ENCODE results near the gene CBLC. TPM values are rescaled to one million over a fixed set of nuclear protein-coding genes. Genes with fewer than 3 reads are reported as not detected.

The CBLC gene
- total and polyA plus RNA-seq, 2 experiments from 2014 or later, result not detected

DNA sequence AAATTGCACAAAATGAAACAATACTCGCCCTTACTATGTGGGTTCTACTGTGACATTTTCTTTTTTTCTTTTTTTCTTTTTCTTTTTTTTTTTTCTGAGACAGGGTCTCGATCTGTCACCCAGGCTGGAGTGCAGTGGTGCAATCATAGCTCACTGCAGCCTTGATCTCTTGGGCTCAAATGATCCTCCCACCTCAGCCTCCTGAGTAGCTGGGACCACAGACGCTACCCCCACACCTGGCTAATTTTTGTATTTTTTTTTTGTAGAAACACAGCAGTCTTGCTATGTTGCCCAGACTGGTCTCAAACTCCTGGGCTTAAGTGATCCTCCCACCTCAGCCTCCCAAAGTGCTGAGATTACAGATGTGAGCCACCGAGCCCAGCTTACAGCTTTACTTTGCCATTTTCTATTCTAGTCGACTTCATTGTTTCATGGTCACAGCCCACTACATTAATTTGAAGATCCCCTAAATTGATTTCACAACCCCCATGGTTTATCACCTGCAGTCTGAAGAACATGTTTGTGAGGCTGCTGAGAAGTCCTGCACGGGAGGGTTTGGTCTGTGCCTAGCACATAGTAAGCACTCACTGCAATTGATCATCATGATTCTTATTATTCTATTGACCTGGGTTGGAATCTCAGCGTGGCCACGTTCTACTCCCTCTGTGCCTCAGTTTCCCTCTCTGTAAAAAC is 25.4 kb upstream of the CBLC start:
- DNase-seq, result no peak
- Histone ChIP-seq H3K27ac (peak overlapping the region; percentile 88), H2AFZ (no peak overlapping the region), H3K9me3 (ENCODE audit: low read depth) (no peaks in the 10 kb centered on the region), H3F3A (ENCODE audit: insufficient read depth) (peaks cover 33% of the 10 kb centered on the region), H3K79me2 (ENCODE audit: insufficient read depth) (peaks cover 62% of the 10 kb centered on the region), H3K4me2 (ENCODE audit: unreplicated experiment) (peak overlapping the region; percentile 99), H3K4me1 (ENCODE audit: insufficient read depth) (peaks cover 44% of the 10 kb centered on the region), H3K9ac (peak overlapping the region; percentile 84), H3K9me2 (ENCODE audit: insufficient read depth) (no peaks in the 10 kb centered on the region), H4K20me1 (ENCODE audit: insufficient read depth) (no peaks in the 10 kb centered on the region), H3K27me3 (replicated peaks; ENCODE audit: insufficient read depth) (no peaks in the 10 kb centered on the region), H3K4me3 (peak overlapping the region; percentile 69), H3K36me3 (ENCODE audit: low read depth) (peaks cover 30% of the 10 kb centered on the region)
- TF ChIP-seq EZH2phosphoT487 (IDR thresholded peaks at IDR 0.05; ENCODE audit: insufficient read depth, low read depth) (no peak), EZH2 (IDR thresholded peaks at IDR 0.05; ENCODE audit: insufficient read depth, poor library complexity, severe bottlenecking) (no peak)
- in situ Hi-C loops (cut with MboI), result no loop called here
- WGBS, 2 experiments (ENCODE audit: low coverage in 1 of 2, low lambda C conversion rate in 2 of 2, missing lambda C conversion rate in 2 of 2), result 66 to 69% methylated on average over 8 of the region's 8 CpGs

DNA sequence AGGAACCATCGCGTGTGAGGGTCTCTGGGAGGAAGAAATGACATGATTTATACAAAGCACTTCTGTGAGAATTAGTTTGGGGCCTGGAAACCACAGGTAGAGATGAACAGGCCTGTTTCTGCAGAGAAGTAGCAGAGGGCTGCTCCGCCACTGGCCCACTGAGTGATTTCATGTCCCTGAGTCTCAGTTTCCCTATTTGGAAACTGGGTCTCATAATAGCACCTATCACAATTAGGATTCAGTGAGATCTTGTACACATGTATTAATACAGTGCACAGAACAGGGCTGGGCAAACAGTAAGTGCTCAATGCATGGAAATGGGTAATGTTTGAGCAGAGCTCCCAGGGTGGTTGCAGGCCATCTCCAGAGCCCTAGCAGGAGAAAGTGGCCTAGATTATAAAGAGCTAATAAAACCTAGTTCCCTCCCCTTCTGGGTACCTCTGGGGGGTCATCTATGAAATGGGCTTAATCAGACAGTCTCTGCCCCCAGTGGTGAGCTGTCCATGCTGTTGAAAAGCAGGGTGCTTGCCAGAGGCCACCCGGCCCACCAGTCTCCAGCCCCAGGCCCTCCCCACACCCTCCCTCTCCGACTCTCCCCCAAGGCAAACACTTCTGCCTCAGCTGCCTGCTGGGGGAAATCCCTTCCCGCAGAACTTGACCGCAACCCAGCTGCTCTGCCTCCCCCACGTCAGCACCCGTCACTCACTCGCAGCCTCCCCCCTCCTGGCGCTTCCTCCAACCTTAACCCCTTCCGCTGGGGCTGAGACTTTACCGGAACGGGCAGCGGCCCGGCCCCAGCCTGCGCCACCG is 24.7 kb upstream of the CBLC start:
- no peaks in the 10 kb centered on the region for H3K27me3 ChIP-seq (replicated peaks; ENCODE audit: insufficient read depth)
- peak overlapping the region; percentile 89 for H3K4me2 ChIP-seq (ENCODE audit: unreplicated experiment)
- peak overlapping the region; percentile 69 for H3K4me3 ChIP-seq
- H3K4me1 ChIP-seq (ENCODE audit: insufficient read depth), result peaks cover 44% of the 10 kb centered on the region
- no peaks in the 10 kb centered on the region for H3K9me2 ChIP-seq (ENCODE audit: insufficient read depth)
- peak overlapping the region; percentile 88 for H3K27ac ChIP-seq
- H3K9me3 ChIP-seq (ENCODE audit: low read depth), result no peaks in the 10 kb centered on the region
- H3F3A ChIP-seq (ENCODE audit: insufficient read depth), result peaks cover 32% of the 10 kb centered on the region
- H3K9ac ChIP-seq, result peak overlapping the region; percentile 84
- H2AFZ ChIP-seq, result no peak overlapping the region
- no peaks in the 10 kb centered on the region for H4K20me1 ChIP-seq (ENCODE audit: insufficient read depth)
- peaks cover 62% of the 10 kb centered on the region for H3K79me2 ChIP-seq (ENCODE audit: insufficient read depth)
- 15 to 17% methylated on average over 17 to 18 of the region's 18 CpGs for WGBS, 2 experiments (ENCODE audit: low coverage in 1 of 2, low lambda C conversion rate in 2 of 2, missing lambda C conversion rate in 2 of 2)
- peaks cover 30% of the 10 kb centered on the region for H3K36me3 ChIP-seq (ENCODE audit: low read depth)
- in situ Hi-C loops (cut with MboI), result no loop called here
- no peak for TF ChIP-seq EZH2phosphoT487 (IDR thresholded peaks at IDR 0.05; ENCODE audit: insufficient read depth, low read depth)
- DNase-seq, result peak; percentile 92

DNA sequence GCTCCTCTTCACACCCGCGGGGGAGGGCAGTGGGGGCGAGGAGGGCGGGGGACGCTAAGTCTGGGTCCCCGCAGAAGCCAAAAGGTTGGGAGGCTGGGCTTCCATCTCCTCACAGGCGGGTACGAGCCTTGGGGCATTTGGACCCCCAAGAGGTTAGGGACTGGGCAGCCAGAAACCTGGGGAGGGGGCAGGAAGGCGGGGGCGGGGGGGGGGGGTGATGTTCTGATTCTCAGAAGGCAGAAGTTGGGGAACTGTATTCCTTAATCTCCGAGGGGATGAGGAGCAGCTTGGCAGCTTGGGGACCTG is 24.1 kb upstream of the CBLC start:
- peak overlapping the region; percentile 88 for H3K27ac ChIP-seq
- TF ChIP-seq EZH2phosphoT487 (IDR thresholded peaks at IDR 0.05; ENCODE audit: insufficient read depth, low read depth), result no peak
- no peak for TF ChIP-seq EZH2 (IDR thresholded peaks at IDR 0.05; ENCODE audit: insufficient read depth, poor library complexity, severe bottlenecking)
- H4K20me1 ChIP-seq (ENCODE audit: insufficient read depth), result no peaks in the 10 kb centered on the region

DNA sequence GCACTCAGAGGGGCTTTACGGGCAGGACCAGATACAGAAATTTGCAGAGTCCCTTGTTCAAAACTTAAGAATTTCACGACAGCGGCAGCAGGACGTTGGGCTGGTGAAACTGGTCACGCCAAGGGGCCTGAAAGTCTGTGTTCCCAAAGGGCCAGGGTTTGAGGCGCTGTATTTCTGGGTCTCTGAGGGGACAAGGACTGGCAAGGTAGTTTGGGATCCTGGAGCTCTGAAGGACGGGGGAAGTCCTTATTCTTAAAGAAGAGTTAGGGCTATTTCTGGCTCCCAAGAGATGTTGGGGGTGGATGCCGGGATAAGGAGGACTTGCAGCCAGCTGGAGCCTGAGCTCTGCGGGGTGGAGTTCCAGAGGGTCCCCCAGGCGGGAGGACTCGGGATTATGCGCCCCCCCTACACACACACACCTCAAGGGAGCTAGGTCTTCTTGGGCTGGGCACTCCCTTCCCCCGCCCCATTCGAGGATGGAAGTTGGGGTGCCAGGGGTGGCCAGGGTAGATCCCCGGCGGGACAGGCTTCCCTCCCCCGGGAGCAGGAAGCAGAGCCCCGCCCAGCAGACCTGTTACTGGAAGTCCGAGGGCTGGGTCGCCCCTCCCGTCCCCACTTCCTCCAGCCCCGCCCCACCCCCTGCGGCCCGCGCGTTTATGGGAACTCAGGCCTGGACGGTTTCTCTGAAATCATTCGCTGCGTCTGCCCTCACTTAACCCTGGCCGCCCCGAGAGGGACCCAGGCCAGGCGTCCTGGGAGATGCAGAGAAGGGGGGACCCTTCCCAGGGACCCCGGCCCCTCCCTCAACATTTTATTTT is 23.5 kb upstream of the CBLC start:
- Histone ChIP-seq H3K4me1 (ENCODE audit: insufficient read depth) (peaks cover 44% of the 10 kb centered on the region), H3K36me3 (ENCODE audit: low read depth) (peaks cover 30% of the 10 kb centered on the region), H2AFZ (peak overlapping the region; percentile 23; the same call in 1 of the 2 replicates), H3K9ac (peak overlapping the region; percentile 84), H4K20me1 (ENCODE audit: insufficient read depth) (no peaks in the 10 kb centered on the region), H3K4me2 (ENCODE audit: unreplicated experiment) (peak overlapping the region; percentile 89), H3K79me2 (ENCODE audit: insufficient read depth) (peaks cover 58% of the 10 kb centered on the region), H3K27me3 (replicated peaks; ENCODE audit: insufficient read depth) (no peaks in the 10 kb centered on the region), H3F3A (ENCODE audit: insufficient read depth) (peaks cover 30% of the 10 kb centered on the region), H3K4me3 (peak overlapping the region; percentile 69), H3K27ac (peak overlapping the region; percentile 88), H3K9me2 (ENCODE audit: insufficient read depth) (no peaks in the 10 kb centered on the region), H3K9me3 (ENCODE audit: low read depth) (no peaks in the 10 kb centered on the region)
- in situ Hi-C loops (cut with MboI), result no loop called here
- 3% methylated on average over 24 to 29 of the region's 33 CpGs for WGBS, 2 experiments (ENCODE audit: low coverage in 1 of 2, low lambda C conversion rate in 2 of 2, missing lambda C conversion rate in 2 of 2)
- DNase-seq, result peak; percentile 90
- no peak for TF ChIP-seq EZH2 (IDR thresholded peaks at IDR 0.05; ENCODE audit: insufficient read depth, poor library complexity, severe bottlenecking)
- TF ChIP-seq EZH2phosphoT487 (IDR thresholded peaks at IDR 0.05; ENCODE audit: insufficient read depth, low read depth), result no peak

More for the DNA sequence above, 24.1 kb upstream of the CBLC start:
- H3K4me2 ChIP-seq (ENCODE audit: unreplicated experiment), result peak overlapping the region; percentile 89
- WGBS, 2 experiments (ENCODE audit: low coverage in 1 of 2, low lambda C conversion rate in 2 of 2, missing lambda C conversion rate in 2 of 2), result 0 to 1% methylated on average over 6 to 11 of the region's 11 CpGs
- H2AFZ ChIP-seq, result no peak overlapping the region
- no peaks in the 10 kb centered on the region for H3K9me2 ChIP-seq (ENCODE audit: insufficient read depth)
- in situ Hi-C loops (cut with MboI), result no loop called here
- peaks cover 30% of the 10 kb centered on the region for H3F3A ChIP-seq (ENCODE audit: insufficient read depth)
- no peak for DNase-seq
- peak overlapping the region; percentile 84 for H3K9ac ChIP-seq
- H3K4me1 ChIP-seq (ENCODE audit: insufficient read depth), result peaks cover 44% of the 10 kb centered on the region
- H3K4me3 ChIP-seq, result peak overlapping the region; percentile 69
- peaks cover 62% of the 10 kb centered on the region for H3K79me2 ChIP-seq (ENCODE audit: insufficient read depth)
- no peaks in the 10 kb centered on the region for H3K9me3 ChIP-seq (ENCODE audit: low read depth)
- peaks cover 30% of the 10 kb centered on the region for H3K36me3 ChIP-seq (ENCODE audit: low read depth)
- no peaks in the 10 kb centered on the region for H3K27me3 ChIP-seq (replicated peaks; ENCODE audit: insufficient read depth)
